Progenitor cell of endocrine pancreas (in vitro differentiated cells): Measurements from ENCODE around the gene PDCD1LG2. TPM values are rescaled to one million over a fixed set of nuclear protein-coding genes. Genes with fewer than 3 reads are reported as not detected.

Source experiments
- DNase-seq: peaks from one replicate; pipeline ENCODE4 v3.0.0; 2021; ENCODE audit warnings: low spot score; ENCODE audit not compliant: unreplicated experiment
- H3K27ac Mint-ChIP-seq: 2 replicates; pipeline ENCODE4 v1.8.0; 2021; ENCODE audit warnings: mild to moderate bottlenecking, moderate library complexity, mixed read lengths
- H3K27me3 Mint-ChIP-seq: 2 replicates; pipeline ENCODE4 v1.8.0; 2021; ENCODE audit warnings: mixed read lengths
- H3K36me3 Mint-ChIP-seq: 2 replicates; pipeline ENCODE4 v1.8.0; 2022; ENCODE audit warnings: mixed read lengths; ENCODE audit not compliant: insufficient read depth
- H3K4me1 Mint-ChIP-seq: 2 replicates; pipeline ENCODE4 v1.8.0; 2021; ENCODE audit warnings: low read depth, mixed read lengths
- H3K4me3 Mint-ChIP-seq: 2 replicates; pipeline ENCODE4 v1.8.0; 2021; ENCODE audit warnings: low read depth, mild to moderate bottlenecking, moderate library complexity, mixed read lengths
- H3K9me3 Mint-ChIP-seq: 2 replicates; pipeline ENCODE4 v1.8.0; 2021; ENCODE audit warnings: low read depth, mixed read lengths
- total RNA-seq: library from RNA; stranded (reverse); gene quantifications from 2 replicates; pipeline ENCODE4 v1.2.1, GENCODE V29; 2021
- TF ChIP-seq, protein P1 (sequence below): fragments of 200-600 bp; sonication (generic); IDR thresholded peaks from one replicate; pipeline ENCODE4 v1.5.0; 2021; ENCODE audit warnings: antibody characterized with exemption, mild to moderate bottlenecking; ENCODE audit not compliant: unreplicated experiment

Gene PDCD1LG2
- total RNA-seq, 1 donor from 2014 or later = not detected

DNA sequence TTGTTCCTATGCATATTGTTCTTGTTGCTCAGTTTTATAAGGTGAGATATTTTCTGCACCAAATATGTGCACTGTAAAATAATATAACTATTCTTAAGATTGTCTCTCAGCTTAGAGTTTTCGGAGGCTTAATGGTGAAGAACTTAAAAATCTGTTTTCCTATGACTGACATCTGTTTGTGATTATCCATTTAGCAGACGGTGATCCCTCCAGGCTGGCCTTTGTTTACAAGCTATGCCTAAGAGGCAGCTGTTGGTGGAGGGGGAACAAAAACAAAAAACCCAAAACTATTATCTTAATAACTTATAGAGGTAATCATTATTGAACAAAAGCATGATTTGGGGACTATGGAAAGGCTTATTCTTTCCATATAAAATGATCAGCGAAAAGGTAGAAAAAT lies 658 bp downstream of the PDCD1LG2 start:
- TF ChIP-seq, protein P1, sequence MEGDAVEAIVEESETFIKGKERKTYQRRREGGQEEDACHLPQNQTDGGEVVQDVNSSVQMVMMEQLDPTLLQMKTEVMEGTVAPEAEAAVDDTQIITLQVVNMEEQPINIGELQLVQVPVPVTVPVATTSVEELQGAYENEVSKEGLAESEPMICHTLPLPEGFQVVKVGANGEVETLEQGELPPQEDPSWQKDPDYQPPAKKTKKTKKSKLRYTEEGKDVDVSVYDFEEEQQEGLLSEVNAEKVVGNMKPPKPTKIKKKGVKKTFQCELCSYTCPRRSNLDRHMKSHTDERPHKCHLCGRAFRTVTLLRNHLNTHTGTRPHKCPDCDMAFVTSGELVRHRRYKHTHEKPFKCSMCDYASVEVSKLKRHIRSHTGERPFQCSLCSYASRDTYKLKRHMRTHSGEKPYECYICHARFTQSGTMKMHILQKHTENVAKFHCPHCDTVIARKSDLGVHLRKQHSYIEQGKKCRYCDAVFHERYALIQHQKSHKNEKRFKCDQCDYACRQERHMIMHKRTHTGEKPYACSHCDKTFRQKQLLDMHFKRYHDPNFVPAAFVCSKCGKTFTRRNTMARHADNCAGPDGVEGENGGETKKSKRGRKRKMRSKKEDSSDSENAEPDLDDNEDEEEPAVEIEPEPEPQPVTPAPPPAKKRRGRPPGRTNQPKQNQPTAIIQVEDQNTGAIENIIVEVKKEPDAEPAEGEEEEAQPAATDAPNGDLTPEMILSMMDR = no peak
- no peaks in the 10 kb centered on the region for H3K27me3 Mint-ChIP-seq
- no peak overlapping the region for H3K27ac Mint-ChIP-seq
- no peaks in the 10 kb centered on the region for H3K4me1 Mint-ChIP-seq
- DNase-seq = no peak
- H3K9me3 Mint-ChIP-seq = peaks cover 12% of the 10 kb centered on the region
- no peak overlapping the region for H3K4me3 Mint-ChIP-seq
- no peaks in the 10 kb centered on the region for H3K36me3 Mint-ChIP-seq

DNA sequence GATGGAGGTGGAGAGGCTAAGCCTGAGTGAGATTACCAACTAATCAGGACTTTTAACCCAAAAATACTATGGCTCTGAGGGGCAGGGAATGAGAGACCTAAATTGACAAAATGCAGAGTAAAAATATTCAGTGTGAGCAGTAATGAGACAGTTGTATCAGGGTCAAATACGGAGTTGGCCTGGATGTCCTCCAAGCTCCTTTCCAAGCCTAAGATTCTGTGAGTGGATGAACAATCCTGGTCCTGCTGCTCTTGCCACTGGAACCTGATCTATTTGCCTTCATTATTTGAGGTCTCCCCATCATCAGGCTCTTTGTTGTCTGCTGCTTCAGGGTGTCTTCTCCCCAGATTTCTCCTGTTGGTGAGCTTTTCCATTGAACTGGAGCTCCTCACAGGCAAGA lies 1.1 kb downstream of the PDCD1LG2 start:
- no peak for DNase-seq
- Mint-ChIP-seq H3K4me1 (no peaks in the 10 kb centered on the region), H3K27ac (no peak overlapping the region), H3K27me3 (no peaks in the 10 kb centered on the region), H3K9me3 (peaks cover 9% of the 10 kb centered on the region), H3K36me3 (no peaks in the 10 kb centered on the region), H3K4me3 (no peak overlapping the region)
- TF ChIP-seq, protein P1 = no peak

DNA sequence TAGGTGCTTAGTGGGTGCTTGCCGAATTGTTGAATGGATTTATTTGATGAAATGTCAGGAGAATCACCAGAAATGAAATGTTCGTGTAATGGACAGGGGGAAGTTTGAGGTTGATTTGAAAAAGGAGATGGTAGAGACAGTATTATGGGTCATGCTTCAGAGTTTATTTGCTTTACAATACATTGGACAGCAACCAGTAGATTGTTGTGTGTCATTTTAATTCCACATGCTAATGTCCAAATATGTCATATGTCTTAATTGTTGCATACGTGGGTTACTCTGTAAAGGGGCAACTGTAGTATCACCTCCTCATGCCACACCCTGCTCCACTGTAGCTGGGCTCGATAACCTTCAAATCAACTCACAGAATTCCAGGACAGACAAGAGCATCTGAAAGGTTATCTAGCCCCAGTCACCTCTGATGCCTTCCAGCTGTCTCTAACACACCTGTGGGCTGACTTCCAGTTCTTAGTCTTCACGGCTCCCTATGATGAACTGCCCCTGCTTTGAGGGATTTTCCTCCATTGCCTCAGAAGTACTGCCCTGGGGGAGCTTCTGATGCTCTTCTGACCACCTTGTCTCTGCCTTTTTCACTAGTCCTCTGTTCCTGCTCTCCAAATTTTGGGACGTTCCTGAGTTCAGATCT lies 1.7 kb downstream of the PDCD1LG2 start:
- Mint-ChIP-seq H3K27ac (no peak overlapping the region), H3K9me3 (peaks cover 4% of the 10 kb centered on the region), H3K4me3 (no peak overlapping the region), H3K27me3 (no peaks in the 10 kb centered on the region), H3K4me1 (no peaks in the 10 kb centered on the region), H3K36me3 (no peaks in the 10 kb centered on the region)
- no peak for DNase-seq
- TF ChIP-seq, protein P1 = no peak

DNA sequence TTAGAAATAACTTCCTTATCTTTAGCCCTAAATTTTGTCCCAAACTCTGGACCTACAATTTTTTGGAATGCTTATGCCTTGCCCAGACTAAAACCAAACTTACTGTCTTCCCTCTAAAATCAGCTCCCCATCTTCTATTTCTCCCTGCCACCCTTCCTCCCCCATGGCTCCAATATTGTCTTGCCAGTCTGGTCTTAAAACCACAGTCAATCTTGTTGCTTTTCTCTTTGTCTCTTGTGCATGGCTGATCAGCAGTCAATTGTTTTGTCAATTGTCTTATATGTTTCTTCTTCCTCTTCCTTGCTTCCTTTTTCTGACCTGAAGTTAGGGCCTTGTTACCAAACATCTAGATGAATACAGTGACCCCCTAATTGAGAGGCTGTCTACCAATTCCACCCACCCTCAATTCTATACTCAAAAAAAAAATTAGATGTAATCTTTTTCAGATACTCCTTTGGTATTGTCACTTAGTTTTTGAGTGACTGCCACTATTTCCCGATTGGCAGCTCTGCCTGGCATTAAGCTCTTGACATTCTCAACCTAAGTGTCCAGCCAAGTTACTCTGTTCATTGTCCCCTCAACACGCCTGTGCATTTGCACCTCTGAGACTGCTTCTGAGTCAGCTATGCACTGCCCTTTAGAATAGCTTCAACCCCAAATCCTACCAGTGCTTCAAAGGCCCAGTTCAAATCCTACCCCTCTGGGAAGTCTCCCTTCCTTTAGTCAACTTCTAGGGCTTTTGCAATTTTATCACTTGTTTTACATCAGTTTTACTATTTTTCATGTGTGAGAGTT lies 2.5 kb downstream of the PDCD1LG2 start:
- TF ChIP-seq, protein P1 = no peak
- DNase-seq = no peak
- Mint-ChIP-seq H3K9me3 (peaks cover 2% of the 10 kb centered on the region), H3K27ac (no peak overlapping the region), H3K36me3 (no peaks in the 10 kb centered on the region), H3K4me1 (no peaks in the 10 kb centered on the region), H3K4me3 (no peak overlapping the region), H3K27me3 (no peaks in the 10 kb centered on the region)

DNA sequence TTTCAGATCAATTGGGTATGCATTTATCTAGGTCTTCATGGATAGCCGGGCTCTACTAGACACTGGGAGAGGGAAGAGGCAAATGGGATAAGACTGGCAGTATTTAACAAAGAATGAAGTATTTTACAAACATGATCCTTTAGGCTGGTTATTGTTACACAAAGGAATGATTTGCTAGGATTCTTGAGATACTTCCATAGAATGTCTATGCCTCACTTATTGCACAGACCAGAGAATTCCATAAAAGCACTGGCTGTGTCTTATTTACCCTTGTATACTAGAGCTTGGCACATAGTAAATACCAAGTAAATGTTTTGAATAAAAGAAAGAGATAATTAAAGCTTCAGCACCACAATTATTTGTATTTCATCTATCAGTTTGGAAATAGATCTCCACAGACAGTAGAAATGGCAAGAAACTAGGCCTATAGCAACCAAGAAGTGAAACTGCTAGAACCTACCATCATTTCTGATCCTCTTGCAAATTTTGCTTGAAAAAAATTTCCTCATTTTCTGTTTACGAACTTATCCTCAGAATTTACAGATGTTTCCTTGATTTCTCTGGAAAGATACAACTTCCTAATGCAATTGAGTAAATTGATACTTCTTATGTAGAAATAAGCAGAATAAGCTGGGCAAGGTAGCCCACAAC lies 3.8 kb downstream of the PDCD1LG2 start:
- no peak overlapping the region for H3K27ac Mint-ChIP-seq

More for the DNA sequence above, 3.8 kb downstream of the PDCD1LG2 start:
- H3K4me1 Mint-ChIP-seq = no peaks in the 10 kb centered on the region
- no peaks in the 10 kb centered on the region for H3K27me3 Mint-ChIP-seq
- no peaks in the 10 kb centered on the region for H3K36me3 Mint-ChIP-seq
- no peak for DNase-seq
- H3K9me3 Mint-ChIP-seq = no peaks in the 10 kb centered on the region
- TF ChIP-seq, protein P1 = no peak
- no peak overlapping the region for H3K4me3 Mint-ChIP-seq
